GM19467 (cell line): ENCODE results near the gene PPL.

Experiments used
- ATAC-seq: cut with Tn5 transposase; IDR thresholded peaks from one replicate; pipeline ENCODE4 v1.9.1; 2021; ENCODE audit warnings: mild to moderate bottlenecking, moderate library complexity; ENCODE audit not compliant: unreplicated experiment

The PPL gene

DNA sequence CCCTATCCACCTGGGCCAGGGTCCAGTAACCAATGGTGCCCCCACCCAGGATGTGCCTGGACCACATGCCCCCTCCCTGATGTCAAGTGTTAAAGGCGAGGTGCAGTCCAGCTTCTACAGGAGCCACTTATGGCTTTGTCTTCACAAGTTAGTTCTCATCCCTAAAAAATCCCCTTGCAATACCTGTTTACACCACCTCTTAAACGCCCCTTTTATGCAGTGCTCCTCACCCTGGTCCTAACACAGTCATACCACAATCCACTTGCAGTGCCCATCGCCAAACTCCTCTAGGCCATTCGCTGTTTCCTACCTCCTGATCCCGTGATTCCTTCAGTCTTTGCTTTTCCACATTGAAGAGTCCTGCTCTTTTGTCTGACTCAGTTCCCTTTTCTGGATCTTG is 97.0 kb downstream of the PPL start:
- ATAC-seq = no peak

DNA sequence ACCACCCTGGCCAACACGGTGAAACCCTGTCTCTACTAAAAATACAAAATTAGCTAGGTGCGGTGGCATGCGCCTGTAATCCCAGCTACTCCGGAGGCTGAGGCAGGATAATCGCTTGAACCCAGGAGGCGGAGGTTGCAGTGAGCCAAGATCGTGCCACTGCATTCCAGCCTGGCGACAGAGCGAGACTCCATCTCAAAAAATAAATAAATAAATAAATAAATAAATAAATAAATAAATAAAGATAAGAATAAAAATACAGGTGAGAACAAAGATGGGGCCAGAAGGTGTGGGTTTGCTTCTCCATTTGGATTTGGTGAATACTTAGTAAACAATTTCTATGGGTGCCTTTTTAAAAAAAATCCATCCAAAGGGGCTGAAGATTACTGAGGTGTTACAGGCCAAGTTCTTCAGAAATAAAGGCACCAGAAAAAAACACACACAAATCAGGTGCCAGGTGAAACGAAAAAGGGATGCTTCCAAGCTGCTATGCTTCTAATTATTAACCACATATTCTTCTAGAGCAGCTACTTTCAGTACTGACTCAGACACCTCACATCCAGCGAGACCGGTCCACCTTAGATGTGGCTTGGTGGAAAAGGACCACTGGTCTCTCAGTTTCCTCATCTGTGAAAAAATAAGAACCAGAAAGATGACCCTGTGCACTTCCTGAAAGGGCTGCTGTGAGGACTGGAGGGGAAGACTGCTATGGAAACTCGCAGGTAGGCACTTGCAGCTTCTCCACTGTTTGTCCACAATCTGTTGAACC is 99.0 kb downstream of the PPL start:
- ATAC-seq = no peak

DNA sequence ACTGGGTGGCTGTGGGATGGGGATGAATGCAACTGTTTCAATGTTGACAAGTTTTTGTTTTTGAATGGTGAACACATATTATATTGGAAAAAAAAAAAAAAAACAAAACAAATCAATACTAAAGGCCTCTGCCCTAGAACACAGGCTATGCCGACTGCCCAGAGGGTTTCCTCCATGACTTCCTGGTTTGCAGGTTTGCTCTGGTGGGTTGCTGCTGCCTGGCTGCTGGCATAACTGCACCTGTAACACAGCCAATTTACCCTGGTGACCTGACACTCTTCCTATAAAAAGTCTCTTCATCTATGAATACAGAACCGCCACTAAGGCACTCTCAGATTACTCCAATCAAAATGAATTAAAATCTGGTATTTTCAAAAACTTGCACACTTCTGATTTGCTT is 100.2 kb downstream of the PPL start:
- no peak for ATAC-seq

DNA sequence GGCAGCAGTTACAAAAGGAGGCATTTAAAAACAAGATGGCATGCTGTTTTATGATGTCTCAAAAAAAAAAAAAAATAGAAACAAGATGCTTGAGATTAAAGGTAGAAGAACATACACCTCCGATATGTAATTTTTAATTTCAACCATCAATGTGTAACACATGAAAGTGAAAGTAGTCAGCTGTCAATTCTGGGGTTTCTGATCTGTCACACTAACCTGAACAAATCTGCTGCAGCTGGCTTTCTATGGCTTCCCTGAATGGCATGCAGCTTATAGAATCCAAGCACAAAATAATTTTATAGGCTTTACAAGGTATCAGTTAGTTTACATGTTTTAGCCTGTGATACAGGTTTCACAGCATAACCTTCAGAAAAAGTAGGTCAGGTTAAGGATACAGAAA is 103.4 kb downstream of the PPL start:
- no peak for ATAC-seq

- ATAC-seq = no peak
Observed at GRCh38 chr16:4832698-4833343, 104.1 kb downstream of the PPL start.
